Activated CD4-positive, CD25-positive, alpha-beta regulatory T cell treated with anti-CD3 and anti-CD28 coated beads, Interleukin-2, amount 50 U/mL, for 72 hours (primary cell): ENCODE results near the gene B3GAT3.
A peak's percentile ranks its signal among the peaks of the same experiment; 100 is the strongest.
"Not testable (repeated sequence)": the region's sequence is repeated elsewhere in the genome, so short reads cannot be mapped to it uniquely, and the experiment has no call there.

Source experiments
- DNase-seq: peaks from one replicate; pipeline ENCODE4 v3.0.0; 2021

Gene B3GAT3

GRCh38 chr11:62645671-62645945 lies 23.8 kb upstream of the B3GAT3 start:
- DNase-seq: no peak

GRCh38 chr11:62644220-62644619 lies 22.4 kb upstream of the B3GAT3 start:
- DNase-seq: no peak

GRCh38 chr11:62632492-62632891 lies 10.7 kb upstream of the B3GAT3 start:
- no peak for DNase-seq

- DNase-seq: no peak
These were observed 5.9 kb upstream of the B3GAT3 start for GRCh38 chr11:62627713-62628112.

- DNase-seq: no peak
These were observed 797 bp upstream of the B3GAT3 start for GRCh38 chr11:62622476-62623089.

GRCh38 chr11:62621027-62621566 lies 689 bp downstream of the B3GAT3 start:
- DNase-seq: no peak

GRCh38 chr11:62616957-62617356 lies 4.8 kb downstream of the B3GAT3 start:
- not testable (repeated sequence) for DNase-seq

GRCh38 chr11:62615521-62615920 lies 6.3 kb downstream of the B3GAT3 start:
- DNase-seq: no peak

GRCh38 chr11:62614275-62614674 lies 7.5 kb downstream of the B3GAT3 start:
- no peak for DNase-seq

GRCh38 chr11:62613291-62613778 lies 8.5 kb downstream of the B3GAT3 start:
- peak; percentile 35 for DNase-seq

GRCh38 chr11:62612366-62613290 lies 9.2 kb downstream of the B3GAT3 start, which contains the start of the genes EML3 and ROM1:
EML3 (minus strand) TSS chr11:62612775; CDS start chr11:62612457, 318 bp downstream.
ROM1 (plus strand) TSS chr11:62613257; CDS start chr11:62613282, 25 bp downstream.
- DNase-seq: peak; percentile 88

- peak; percentile 50 for DNase-seq
These were observed 10.0 kb downstream of the B3GAT3 start for GRCh38 chr11:62611705-62612365.

GRCh38 chr11:62610814-62611704 lies 10.7 kb downstream of the B3GAT3 start:
- DNase-seq: no peak

- no peak for DNase-seq
These were observed 11.4 kb downstream of the B3GAT3 start for GRCh38 chr11:62610403-62610802.

GRCh38 chr11:62608776-62609175 lies 13.0 kb downstream of the B3GAT3 start:
- DNase-seq: no peak

- DNase-seq: no peak
These were observed 14.1 kb downstream of the B3GAT3 start for GRCh38 chr11:62607714-62608113.

- no peak for DNase-seq
These were observed 15.9 kb downstream of the B3GAT3 start for GRCh38 chr11:62605902-62606301.

GRCh38 chr11:62605467-62605866 lies 16.3 kb downstream of the B3GAT3 start:
- DNase-seq: no peak

- no peak for DNase-seq
These were observed 17.2 kb downstream of the B3GAT3 start for GRCh38 chr11:62604460-62605120.

GRCh38 chr11:62603776-62604299 lies 17.9 kb downstream of the B3GAT3 start:
- DNase-seq: no peak

- no peak for DNase-seq
These were observed 18.7 kb downstream of the B3GAT3 start for GRCh38 chr11:62603072-62603408.
